ENCODE measurements around the gene PACS1.
"Not testable (repeated sequence)": the region's sequence is repeated elsewhere in the genome, so short reads cannot be mapped to it uniquely, and the experiment has no call there.

The PACS1 gene

DNA sequence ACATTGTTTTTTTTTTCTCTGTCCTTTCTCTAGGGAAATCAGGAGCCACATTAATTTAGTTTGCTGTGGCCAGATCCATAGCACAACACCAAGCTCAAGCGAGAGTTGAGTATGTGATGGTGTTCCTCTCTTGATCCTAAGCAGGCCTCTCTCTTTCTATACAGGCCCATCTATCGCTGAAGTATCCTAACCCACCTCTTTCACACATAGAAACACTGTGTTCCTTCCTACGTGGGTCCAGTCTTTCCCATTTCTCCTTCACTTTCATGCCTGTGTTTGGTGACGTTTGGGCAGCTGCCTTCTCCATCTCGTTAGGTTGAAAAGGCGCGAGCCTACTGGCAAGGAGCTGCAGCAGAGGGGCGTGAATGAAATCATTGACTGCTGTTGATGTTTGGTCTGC lies 2.4 kb downstream of the PACS1 start:
- no peak for DNase-seq

GRCh38 chr11:66073669-66074068 lies 3.6 kb downstream of the PACS1 start:
- no peak for DNase-seq

DNA sequence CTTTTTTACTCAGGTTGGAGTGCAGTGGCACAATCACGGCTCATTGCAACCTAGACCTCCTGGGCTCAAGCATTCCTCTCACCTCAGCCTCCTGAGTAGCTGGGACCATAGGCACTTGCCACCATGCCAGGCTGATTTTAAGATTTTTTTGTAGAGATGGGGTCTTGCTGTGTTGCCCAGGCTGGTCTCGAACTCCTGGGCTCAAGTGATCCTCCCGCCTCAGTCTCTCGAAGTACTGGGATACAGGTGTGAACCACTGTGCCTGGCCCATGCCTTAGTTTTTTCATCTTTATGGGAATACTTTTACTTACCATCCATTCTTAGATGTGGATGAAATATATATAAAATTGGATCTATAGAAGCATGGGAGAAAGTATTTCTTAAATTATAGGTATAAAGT lies 5.2 kb downstream of the PACS1 start:
- DNase-seq = no peak

- DNase-seq = no peak
Measured at GRCh38 chr11:66076561-66076960, 6.5 kb downstream of the PACS1 start.

- DNase-seq = no peak
Measured at GRCh38 chr11:66077927-66078326, 7.9 kb downstream of the PACS1 start.

DNA sequence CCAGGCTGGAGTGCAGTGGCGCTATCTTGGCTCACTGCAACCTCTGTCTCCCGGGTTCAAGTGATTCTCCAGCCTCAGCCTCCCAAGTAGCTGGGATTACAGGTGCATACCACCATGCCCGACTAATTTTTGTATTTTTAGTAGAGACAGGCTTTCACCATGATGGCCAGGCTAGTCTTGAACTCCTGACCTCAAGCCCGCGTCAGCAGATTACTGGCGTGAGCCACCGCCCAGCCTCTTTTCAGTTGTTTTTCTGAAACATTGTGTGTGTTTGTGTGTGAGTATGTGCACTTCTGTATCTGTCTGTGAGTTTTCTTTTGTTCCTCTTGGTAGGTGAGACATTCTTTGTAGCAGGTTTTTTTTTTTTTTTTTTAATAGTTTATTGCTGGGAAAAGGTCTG lies 8.9 kb downstream of the PACS1 start:
- not testable (repeated sequence) for DNase-seq

- DNase-seq = no peak
Measured at GRCh38 chr11:66080055-66080817, 10.2 kb downstream of the PACS1 start.

DNA sequence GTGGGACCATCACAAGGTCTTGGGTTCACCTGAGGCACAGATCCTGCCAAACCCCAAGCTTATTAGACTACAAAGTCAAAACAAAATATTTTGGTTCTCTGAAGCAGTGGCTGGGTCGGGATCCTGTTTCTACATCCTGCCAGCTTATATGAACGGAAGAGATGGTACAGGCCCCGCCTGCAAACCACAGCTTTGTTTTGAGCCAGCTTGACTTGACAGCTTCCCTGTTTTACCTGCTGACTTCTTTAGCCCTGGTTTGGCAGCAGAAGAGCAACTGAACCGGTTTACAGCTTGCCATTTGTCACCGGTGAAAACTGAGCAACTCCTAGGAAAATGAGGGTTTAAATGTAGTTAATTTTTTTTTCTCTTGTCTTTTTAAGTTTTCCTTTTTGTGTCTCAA lies 11.4 kb downstream of the PACS1 start:
- peak in 11 of 58 donors; percentile 6 to 30 (median 13) for DNase-seq

DNA sequence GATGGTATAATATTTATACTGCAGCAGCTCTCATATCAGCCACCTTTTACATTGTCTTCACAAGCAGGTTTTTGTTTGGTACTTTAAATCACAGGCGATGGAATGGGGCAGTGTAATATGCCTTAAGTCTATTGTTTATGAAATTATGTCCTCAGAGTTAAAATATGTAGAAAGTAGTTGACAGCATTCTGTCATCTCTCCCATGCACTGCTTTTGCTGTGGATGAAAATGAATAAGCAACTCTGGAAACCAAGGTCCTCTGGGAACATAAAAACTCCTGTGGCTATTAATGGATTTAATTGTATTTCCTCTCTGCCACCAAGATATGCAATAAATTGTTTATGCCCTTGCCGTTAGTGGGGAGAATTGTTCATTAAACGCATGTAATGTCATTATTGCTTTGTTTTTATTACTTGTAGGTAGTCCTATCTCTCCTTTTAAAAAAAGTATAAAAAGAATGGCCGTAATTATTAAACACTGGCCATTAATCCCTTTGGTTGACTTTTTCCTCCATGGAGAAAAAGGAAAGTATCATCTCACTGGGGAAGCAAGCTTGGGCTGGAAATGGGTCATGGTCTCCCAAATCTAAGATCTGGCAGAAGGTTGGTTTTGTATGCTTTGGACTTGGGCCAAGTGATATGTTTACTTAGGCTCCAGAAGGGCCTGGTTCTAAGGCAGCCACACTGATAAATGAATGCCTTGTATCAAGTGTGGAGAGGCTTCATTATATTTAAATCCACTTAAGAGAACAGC lies 13.1 kb downstream of the PACS1 start:
- no peak for DNase-seq

DNA sequence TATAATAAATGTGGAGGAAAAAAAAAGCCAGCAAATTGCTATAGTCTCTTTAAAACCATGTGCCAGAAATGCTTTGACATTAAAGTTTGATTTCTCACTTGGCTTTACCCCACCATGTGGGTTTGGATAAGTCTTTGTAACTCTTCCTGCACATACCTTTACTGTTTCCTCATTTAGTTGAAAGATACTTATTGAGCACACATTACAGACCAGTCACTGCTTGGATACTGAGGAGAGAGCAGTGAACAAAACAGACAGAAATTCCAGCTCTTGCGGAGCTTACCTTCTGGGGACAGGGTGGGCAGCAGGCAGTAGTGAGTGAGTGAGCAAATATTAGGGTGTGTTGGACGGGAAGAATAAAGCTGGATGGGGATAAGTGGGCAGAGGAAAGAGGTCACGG lies 13.7 kb downstream of the PACS1 start:
- no peak for DNase-seq

DNA sequence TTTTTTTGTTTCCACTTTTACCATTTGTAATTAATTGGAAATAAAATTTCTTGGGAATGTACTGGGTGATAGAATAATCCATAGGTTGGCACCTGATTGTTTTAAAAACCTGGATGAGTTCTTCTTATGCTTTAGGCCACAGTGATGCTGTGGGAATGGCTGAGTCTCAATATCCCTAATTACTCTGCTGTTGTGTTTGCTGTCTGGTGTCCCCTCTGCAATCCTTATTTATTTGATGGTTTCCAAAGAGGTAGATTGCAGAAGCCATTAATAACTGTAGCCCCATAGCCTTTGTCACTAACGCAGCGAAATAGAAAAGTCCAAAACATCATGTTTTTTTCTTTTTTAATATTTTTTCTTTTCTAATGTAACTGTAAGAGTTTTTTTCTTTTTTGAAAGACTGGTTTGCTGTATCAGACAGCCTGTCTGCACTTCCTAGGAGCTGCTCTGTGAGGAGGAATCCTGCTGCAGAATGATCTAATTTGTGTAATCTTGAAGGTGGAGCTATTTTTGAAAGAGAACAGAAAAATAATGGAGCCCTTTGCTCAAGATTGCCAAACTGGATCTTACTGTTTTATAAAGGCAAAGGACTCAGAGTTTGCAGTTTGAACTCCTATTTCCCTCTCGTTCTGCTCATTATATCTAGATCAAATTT lies 14.9 kb downstream of the PACS1 start:
- DNase-seq = peak in 1 of 58 donors; percentile 44

DNA sequence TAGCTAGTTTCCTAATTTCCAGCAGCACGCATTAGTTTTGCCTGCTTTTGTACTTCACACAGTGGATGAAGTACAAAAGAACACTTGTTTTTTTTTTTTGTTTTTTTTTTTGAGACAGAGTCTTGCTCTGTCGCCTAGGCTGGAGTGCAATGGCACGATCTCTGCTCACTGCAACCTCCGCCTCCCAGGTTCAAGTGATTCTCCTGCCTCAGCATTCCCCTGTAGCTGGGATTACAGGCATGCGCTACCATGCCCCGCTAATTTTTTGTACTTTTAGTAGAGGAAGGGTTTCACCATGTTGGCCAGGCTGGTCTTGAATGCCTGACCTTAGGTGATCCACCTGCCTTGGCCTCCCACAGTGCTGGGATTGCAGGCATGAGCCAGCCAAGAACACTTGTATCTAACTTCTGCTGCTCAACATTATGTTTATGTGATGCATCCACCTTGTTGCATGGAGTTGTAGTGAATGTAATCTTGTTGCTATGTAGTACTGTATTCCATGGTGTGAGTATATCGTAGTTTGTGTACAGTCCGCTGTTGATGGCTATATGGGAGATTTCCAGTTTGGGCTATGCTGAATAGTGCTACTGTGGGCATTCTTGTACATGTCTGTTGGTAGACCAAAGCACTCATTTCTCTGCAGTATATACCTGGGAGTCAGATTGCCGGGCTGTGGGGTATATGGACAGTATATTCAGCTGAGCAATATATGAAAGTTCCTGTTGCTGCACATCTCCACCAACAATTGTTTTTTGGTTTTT lies 17.3 kb downstream of the PACS1 start:
- no peak for DNase-seq

GRCh38 chr11:66089067-66089466 lies 19.0 kb downstream of the PACS1 start:
- DNase-seq = no peak

GRCh38 chr11:66090288-66090687 lies 20.2 kb downstream of the PACS1 start:
- no peak for DNase-seq

- DNase-seq = not testable (repeated sequence)
Measured at GRCh38 chr11:66092125-66092524, 22.1 kb downstream of the PACS1 start.

DNA sequence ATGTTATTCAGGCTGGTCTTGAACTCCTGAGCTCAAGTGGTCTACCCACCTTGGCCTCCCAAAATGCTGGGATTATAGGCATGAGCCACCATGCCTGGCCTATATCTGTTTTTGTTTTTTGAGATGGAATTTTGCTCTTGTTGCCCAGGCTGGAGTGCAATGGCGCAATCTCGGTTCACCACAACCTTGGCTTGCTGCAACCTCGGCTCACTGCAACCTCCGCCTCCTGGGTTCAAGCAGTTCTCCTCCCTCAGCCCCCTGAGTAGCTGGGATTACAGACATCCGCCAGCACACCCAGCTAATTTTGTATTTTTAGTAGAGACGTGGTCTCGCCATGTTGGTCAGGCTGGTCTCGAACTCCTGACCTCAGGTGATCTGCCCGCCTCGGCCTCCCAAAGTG lies 29.7 kb downstream of the PACS1 start:
- not testable (repeated sequence) for DNase-seq

GRCh38 chr11:66100272-66101065 lies 30.4 kb downstream of the PACS1 start:
- peak in 51 of 58 donors; percentile 3 to 75 (median 35) for DNase-seq

- no peak for DNase-seq
Measured at GRCh38 chr11:66101066-66101464, 31.0 kb downstream of the PACS1 start.

GRCh38 chr11:66104057-66104638 lies 34.1 kb downstream of the PACS1 start:
- DNase-seq = no peak

Measured in anterior cingulate cortex (tissue), 58 donors.